Astrocyte (in vitro differentiated cells and primary cell): ENCODE results near the gene TRMT61B. TPM values are rescaled to one million over a fixed set of nuclear protein-coding genes. Genes with fewer than 3 reads are reported as not detected.

Source experiments
- DNase-seq: peaks from one replicate; pipeline ENCODE4 v3.0.0-alpha.2; 2010; ENCODE audit warnings: low read depth
- FAIRE-seq: peaks from 2 replicates; lab custom pipeline; 2011; peaks lifted over from hg19 to GRCh38; lab: Jason Lieb, UNC
- H2AFZ ChIP-seq: 2 replicates; pipeline ENCODE4 v1.6.0; 2012; ENCODE audit warnings: low read depth, low read length, inconsistent platforms
- H3K27ac ChIP-seq: 2 replicates; pipeline ENCODE4 v1.5.1; 2011; ENCODE audit warnings: low read depth, low read length, inconsistent platforms
- H3K27me3 ChIP-seq: 2 replicates; pipeline ENCODE4 v1.6.0; 2011; ENCODE audit warnings: low read length, inconsistent platforms; ENCODE audit not compliant: insufficient read depth
- H3K36me3 ChIP-seq: 2 replicates; pipeline ENCODE4 v1.5.1; 2011; ENCODE audit warnings: low read length, inconsistent platforms; ENCODE audit not compliant: insufficient read depth
- H3K4me1 ChIP-seq: 2 replicates; pipeline ENCODE4 v1.5.1; 2011; ENCODE audit warnings: low read length, inconsistent platforms; ENCODE audit not compliant: insufficient read depth
- H3K4me2 ChIP-seq: 2 replicates; pipeline ENCODE4 v1.6.0; 2012; ENCODE audit warnings: low read length, inconsistent platforms
- H3K4me3 ChIP-seq: 2 replicates; pipeline ENCODE4 v1.5.1; 2011; ENCODE audit warnings: low read depth, mild to moderate bottlenecking, low read length, inconsistent platforms; ENCODE audit not compliant: insufficient read depth
- H3K79me2 ChIP-seq: 2 replicates; pipeline ENCODE4 v1.6.0; 2012; ENCODE audit warnings: mild to moderate bottlenecking, low read length, inconsistent platforms; ENCODE audit not compliant: insufficient read depth
- H3K9ac ChIP-seq: 2 replicates; pipeline ENCODE4 v1.6.0; 2012; ENCODE audit warnings: mild to moderate bottlenecking, low read length, inconsistent platforms
- H3K9me3 ChIP-seq: 2 replicates; pipeline ENCODE4 v1.5.1; 2012; ENCODE audit warnings: low read depth, mild to moderate bottlenecking, low read length, inconsistent platforms; ENCODE audit not compliant: insufficient read depth
- H4K20me1 ChIP-seq: 2 replicates; pipeline ENCODE4 v1.6.0; 2012; ENCODE audit warnings: low read length, inconsistent platforms; ENCODE audit not compliant: insufficient read depth
- H3K27ac Mint-ChIP-seq: one replicate; pipeline ENCODE4 v1.8.0; 2021; ENCODE audit warnings: mild to moderate bottlenecking, mixed read lengths; ENCODE audit not compliant: unreplicated experiment
- H3K27me3 Mint-ChIP-seq: one replicate; pipeline ENCODE4 v1.8.0; 2021; ENCODE audit warnings: low read depth, mixed read lengths; ENCODE audit not compliant: unreplicated experiment
- H3K36me3 Mint-ChIP-seq: one replicate; pipeline ENCODE4 v1.8.0; 2021; ENCODE audit warnings: low read depth, mixed read lengths; ENCODE audit not compliant: unreplicated experiment
- H3K4me1 Mint-ChIP-seq: one replicate; pipeline ENCODE4 v1.8.0; 2021; ENCODE audit warnings: low read depth, mixed read lengths; ENCODE audit not compliant: unreplicated experiment
- H3K4me3 Mint-ChIP-seq: one replicate; pipeline ENCODE4 v1.8.0; 2021; ENCODE audit warnings: mild to moderate bottlenecking, moderate library complexity, mixed read lengths; ENCODE audit not compliant: unreplicated experiment
- H3K9me3 Mint-ChIP-seq: one replicate; pipeline ENCODE4 v1.8.0; 2021; ENCODE audit warnings: mild to moderate bottlenecking, mixed read lengths; ENCODE audit not compliant: unreplicated experiment
- CTCF ChIP-seq: IDR thresholded peaks from 2 replicates; pipeline ENCODE4 v1.5.1; 2011; ENCODE audit warnings: low read depth, mild to moderate bottlenecking, inconsistent platforms, low read length, moderate library complexity; ENCODE audit not compliant: insufficient read depth
- EZH2 ChIP-seq: IDR thresholded peaks from 2 replicates; pipeline ENCODE4 v1.6.1; 2012; ENCODE audit warnings: mild to moderate bottlenecking, low read length, inconsistent platforms; ENCODE audit not compliant: insufficient read depth
- total RNA-seq: library from RNA; stranded (reverse); gene quantifications from 2 replicates; pipeline ENCODE4 v1.2.1, GENCODE V29; 2021

Gene TRMT61B
- total RNA-seq, 1 donor from 2014 or later: 12.1 TPM

- Histone ChIP-seq H3K9me3 (no peaks in the 10 kb centered on the region), H3K27me3 (no peaks in the 10 kb centered on the region), H2AFZ (no peak overlapping the region), H3K36me3 (no peaks in the 10 kb centered on the region), H3K79me2 (no peaks in the 10 kb centered on the region), H4K20me1 (no peaks in the 10 kb centered on the region), H3K4me2 (no peak overlapping the region), H3K9ac (no peak overlapping the region), H3K4me3 (no peak overlapping the region), H3K27ac (no peak overlapping the region), H3K4me1 (peaks cover 5% of the 10 kb centered on the region)
- Mint-ChIP-seq H3K9me3 (no peaks in the 10 kb centered on the region), H3K27me3 (no peaks in the 10 kb centered on the region), H3K4me3 (no peak overlapping the region), H3K4me1 (peaks cover 4% of the 10 kb centered on the region), H3K36me3 (no peaks in the 10 kb centered on the region), H3K27ac (no peak overlapping the region)
- DNase-seq (no peak), FAIRE-seq (no peak)
- TF ChIP-seq EZH2: no peak
- TF ChIP-seq CTCF: no peak
These were observed 45.2 kb downstream of the TRMT61B start for GRCh38 chr2:28824870-28825269.

GRCh38 chr2:28824207-28824606 is 45.9 kb downstream of the TRMT61B start:
- no peak overlapping the region for H2AFZ ChIP-seq
- FAIRE-seq (no peak), DNase-seq (no peak)
- no peak overlapping the region for H3K9ac ChIP-seq
- H3K4me3 Mint-ChIP-seq: no peak overlapping the region
- H3K4me3 ChIP-seq: no peak overlapping the region
- no peaks in the 10 kb centered on the region for H3K36me3 ChIP-seq
- no peaks in the 10 kb centered on the region for H3K9me3 Mint-ChIP-seq
- H3K79me2 ChIP-seq: no peaks in the 10 kb centered on the region
- H3K27ac ChIP-seq: no peak overlapping the region
- H3K36me3 Mint-ChIP-seq: no peaks in the 10 kb centered on the region
- H3K4me2 ChIP-seq: no peak overlapping the region
- H4K20me1 ChIP-seq: no peaks in the 10 kb centered on the region
- peaks cover 4% of the 10 kb centered on the region for H3K4me1 Mint-ChIP-seq
- H3K27me3 ChIP-seq: no peaks in the 10 kb centered on the region
- TF ChIP-seq EZH2: no peak
- H3K27ac Mint-ChIP-seq: no peak overlapping the region
- no peaks in the 10 kb centered on the region for H3K27me3 Mint-ChIP-seq
- no peaks in the 10 kb centered on the region for H3K9me3 ChIP-seq
- H3K4me1 ChIP-seq: peaks cover 5% of the 10 kb centered on the region

GRCh38 chr2:28822036-28822435 is 48.1 kb downstream of the TRMT61B start:
- Mint-ChIP-seq H3K27ac (no peak overlapping the region), H3K4me3 (no peak overlapping the region), H3K4me1 (no peaks in the 10 kb centered on the region), H3K9me3 (no peaks in the 10 kb centered on the region), H3K36me3 (no peaks in the 10 kb centered on the region), H3K27me3 (no peaks in the 10 kb centered on the region)
- no peaks in the 10 kb centered on the region for H3K4me1 ChIP-seq
- no peaks in the 10 kb centered on the region for H3K27me3 ChIP-seq
- no peak overlapping the region for H3K9ac ChIP-seq
- H3K36me3 ChIP-seq: no peaks in the 10 kb centered on the region
- no peak overlapping the region for H3K27ac ChIP-seq
- FAIRE-seq (no peak), DNase-seq (no peak)
- H3K79me2 ChIP-seq: no peaks in the 10 kb centered on the region
- H3K4me3 ChIP-seq: no peak overlapping the region
- no peaks in the 10 kb centered on the region for H4K20me1 ChIP-seq
- H3K9me3 ChIP-seq: no peaks in the 10 kb centered on the region
- no peak overlapping the region for H3K4me2 ChIP-seq
- H2AFZ ChIP-seq: no peak overlapping the region
- no peak for TF ChIP-seq EZH2
- TF ChIP-seq CTCF: no peak
